ENCODE results near the gene ANGPTL7. TPM values are rescaled to one million over a fixed set of nuclear protein-coding genes. Genes with fewer than 3 reads are reported as not detected.

Gene ANGPTL7
- polyA plus RNA-seq, 1 donor (not counting 4 experiments of a cell fraction or from before 2014, with no cell fraction given): not detected

DNA sequence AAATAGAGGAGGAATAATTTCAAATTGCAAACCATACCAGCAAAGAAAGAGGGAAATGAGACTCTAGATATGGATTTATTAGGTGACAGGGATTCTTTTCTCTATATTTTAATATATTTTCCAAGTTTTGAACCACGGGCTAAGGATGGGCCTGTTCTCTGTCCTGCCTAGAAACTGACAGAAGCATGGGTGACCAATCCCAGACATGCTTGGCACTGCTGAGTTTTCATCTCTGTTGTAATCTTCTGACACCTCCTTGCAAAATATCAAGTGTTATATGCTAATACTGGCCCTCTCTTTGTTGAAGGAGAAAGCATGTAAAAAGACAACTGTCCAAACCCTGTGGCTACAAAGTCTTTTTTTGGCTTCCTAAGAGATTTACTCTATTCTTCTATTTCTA lies 774 bp upstream of the ANGPTL7 start:
- peaks cover 12 to 19% of the 10 kb centered on the region in 2 experiments for H3K36me3 ChIP-seq (ENCODE audit: control insufficient read depth in 2 of 2, extremely low read depth in 1 of 2, insufficient read depth in 2 of 2, low read length in 2 of 2)
- H3K27ac ChIP-seq (ENCODE audit: control insufficient read depth, insufficient read depth, low read length): no peak overlapping the region
- H3K9me1 ChIP-seq (ENCODE audit: control insufficient read depth, extremely low read depth, insufficient read depth, low read length): no peaks in the 10 kb centered on the region
- TF ChIP-seq, protein P1, sequence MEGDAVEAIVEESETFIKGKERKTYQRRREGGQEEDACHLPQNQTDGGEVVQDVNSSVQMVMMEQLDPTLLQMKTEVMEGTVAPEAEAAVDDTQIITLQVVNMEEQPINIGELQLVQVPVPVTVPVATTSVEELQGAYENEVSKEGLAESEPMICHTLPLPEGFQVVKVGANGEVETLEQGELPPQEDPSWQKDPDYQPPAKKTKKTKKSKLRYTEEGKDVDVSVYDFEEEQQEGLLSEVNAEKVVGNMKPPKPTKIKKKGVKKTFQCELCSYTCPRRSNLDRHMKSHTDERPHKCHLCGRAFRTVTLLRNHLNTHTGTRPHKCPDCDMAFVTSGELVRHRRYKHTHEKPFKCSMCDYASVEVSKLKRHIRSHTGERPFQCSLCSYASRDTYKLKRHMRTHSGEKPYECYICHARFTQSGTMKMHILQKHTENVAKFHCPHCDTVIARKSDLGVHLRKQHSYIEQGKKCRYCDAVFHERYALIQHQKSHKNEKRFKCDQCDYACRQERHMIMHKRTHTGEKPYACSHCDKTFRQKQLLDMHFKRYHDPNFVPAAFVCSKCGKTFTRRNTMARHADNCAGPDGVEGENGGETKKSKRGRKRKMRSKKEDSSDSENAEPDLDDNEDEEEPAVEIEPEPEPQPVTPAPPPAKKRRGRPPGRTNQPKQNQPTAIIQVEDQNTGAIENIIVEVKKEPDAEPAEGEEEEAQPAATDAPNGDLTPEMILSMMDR (optimal IDR thresholded peaks at IDR 0.05 in 1 of 3, IDR thresholded peaks at IDR 0.05 in 1 of 3, conservative IDR thresholded peaks at IDR 0.05 in 1 of 3; ENCODE audit: extremely low read depth in 1 of 3, insufficient read depth in 2 of 3, low read length in 3 of 3): no peak
- no peak for TF ChIP-seq EZH2 (IDR thresholded peaks at IDR 0.05; ENCODE audit: low read length)
- no peaks in the 10 kb centered on the region for H3K4me1 ChIP-seq (ENCODE audit: control insufficient read depth, extremely low read depth, insufficient read depth, low read length)
- H2AFZ ChIP-seq (ENCODE audit: control insufficient read depth, low read length): no peak overlapping the region
- no peak overlapping the region for H3K4me2 ChIP-seq (ENCODE audit: control insufficient read depth, extremely low read depth, insufficient read depth, low read depth, low read length)
- H3K9ac ChIP-seq (ENCODE audit: control insufficient read depth, extremely low read depth, insufficient read depth, low read length): no peak overlapping the region
- dilution Hi-C loops (cut with MboI; ENCODE audit: extremely low pct_ligation_motif_present, low sequenced_read_pairs): no loop called here
- H3K27me3 ChIP-seq (ENCODE audit: control insufficient read depth, extremely low read depth, insufficient read depth, low read length): no peaks in the 10 kb centered on the region
- no peaks in the 10 kb centered on the region for H3K79me2 ChIP-seq (ENCODE audit: control insufficient read depth, insufficient read depth, low read length)
- no peak for FAIRE-seq
- H3K9me3 ChIP-seq (ENCODE audit: control insufficient read depth, low read depth, low read length): no peaks in the 10 kb centered on the region
- no peak for DNase-seq (ENCODE audit: low read depth, low spot score)
- peaks cover 3% of the 10 kb centered on the region for H4K20me1 ChIP-seq (ENCODE audit: control insufficient read depth, extremely low read depth, insufficient read depth, low read length)
- no peak overlapping the region for H3K4me3 ChIP-seq (ENCODE audit: control insufficient read depth in 2 of 3, extremely low read depth in 1 of 3, insufficient read depth in 2 of 3, low read depth in 1 of 3, low read length in 3 of 3)

DNA sequence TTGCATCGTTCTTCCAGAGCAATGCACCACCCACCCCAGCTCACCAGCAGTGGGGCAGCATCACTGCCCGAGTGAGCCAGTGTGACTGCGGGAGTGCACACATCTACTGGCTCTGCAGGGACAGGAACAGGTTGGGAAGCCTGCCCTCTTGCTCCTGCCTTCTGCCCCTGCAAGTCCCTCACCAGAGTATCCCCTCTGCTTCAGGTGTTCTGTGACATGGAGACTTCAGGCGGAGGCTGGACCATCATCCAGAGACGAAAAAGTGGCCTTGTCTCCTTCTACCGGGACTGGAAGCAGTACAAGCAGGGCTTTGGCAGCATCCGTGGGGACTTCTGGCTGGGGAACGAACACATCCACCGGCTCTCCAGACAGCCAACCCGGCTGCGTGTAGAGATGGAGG lies 4.2 kb downstream of the ANGPTL7 start:
- TF ChIP-seq, protein P1 (optimal IDR thresholded peaks at IDR 0.05 in 1 of 3, IDR thresholded peaks at IDR 0.05 in 1 of 3, conservative IDR thresholded peaks at IDR 0.05 in 1 of 3; ENCODE audit: extremely low read depth in 1 of 3, insufficient read depth in 2 of 3, low read length in 3 of 3): no peak
- no peak for TF ChIP-seq EZH2 (IDR thresholded peaks at IDR 0.05; ENCODE audit: low read length)
- Histone ChIP-seq H3K36me3 (ENCODE audit: control insufficient read depth in 2 of 2, extremely low read depth in 1 of 2, insufficient read depth in 2 of 2, low read length in 2 of 2) (peaks cover 20 to 27% of the 10 kb centered on the region in 2 experiments), H3K9me1 (ENCODE audit: control insufficient read depth, extremely low read depth, insufficient read depth, low read length) (peaks cover 2% of the 10 kb centered on the region), H3K27me3 (ENCODE audit: control insufficient read depth, extremely low read depth, insufficient read depth, low read length) (no peaks in the 10 kb centered on the region), H3K4me2 (ENCODE audit: control insufficient read depth, extremely low read depth, insufficient read depth, low read depth, low read length) (no peak overlapping the region), H3K4me1 (ENCODE audit: control insufficient read depth, extremely low read depth, insufficient read depth, low read length) (no peaks in the 10 kb centered on the region), H4K20me1 (ENCODE audit: control insufficient read depth, extremely low read depth, insufficient read depth, low read length) (peaks cover 3% of the 10 kb centered on the region), H3K4me3 (ENCODE audit: control insufficient read depth in 2 of 3, extremely low read depth in 1 of 3, insufficient read depth in 2 of 3, low read depth in 1 of 3, low read length in 3 of 3) (no peak overlapping the region), H3K9ac (ENCODE audit: control insufficient read depth, extremely low read depth, insufficient read depth, low read length) (no peak overlapping the region), H2AFZ (ENCODE audit: control insufficient read depth, low read length) (no peak overlapping the region), H3K9me3 (ENCODE audit: control insufficient read depth, low read depth, low read length) (no peaks in the 10 kb centered on the region), H3K27ac (ENCODE audit: control insufficient read depth, insufficient read depth, low read length) (no peak overlapping the region), H3K79me2 (ENCODE audit: control insufficient read depth, insufficient read depth, low read length) (no peaks in the 10 kb centered on the region)
- DNase-seq (ENCODE audit: low read depth, low spot score) (no peak), FAIRE-seq (no peak)
- dilution Hi-C loops (cut with MboI; ENCODE audit: extremely low pct_ligation_motif_present, low sequenced_read_pairs): no loop called here
